ENCODE data around the gene RELN. TPM values are rescaled to one million over a fixed set of nuclear protein-coding genes. Genes with fewer than 3 reads are reported as not detected.

RELN gene
- total RNA-seq, 1 experiment from 2014 or later = 0.10 TPM

- no TSS peak for BruUV-seq (replicated peaks)
- H3K36me3 ChIP-seq (ENCODE audit: control insufficient read depth, insufficient read depth, low read length) = no peaks in the 10 kb centered on the region
- H3K4me1 ChIP-seq (ENCODE audit: control insufficient read depth, insufficient read depth, low read length) = no peaks in the 10 kb centered on the region
- peaks cover 19% of the 10 kb centered on the region for H3K27me3 ChIP-seq (ENCODE audit: control insufficient read depth, insufficient read depth, low read length)
- DNase-seq (ENCODE audit: low read depth, low spot score) (no peak), ATAC-seq (no peak)
- intact Hi-C loops (cut with micrococcal nuclease; ENCODE audit: unreplicated experiment) = no loop called here
- POLR2A ChIA-PET = interaction anchor here (0.7 kb wide), 1 partner anchor 28 kb away, joined by 3 read pairs; no protein-coding TSS in a partner anchor
- TF ChIP-seq TCF7L2 (IDR thresholded peaks at IDR 0.05; ENCODE audit: low read depth, low read length) (no peak), REST (IDR thresholded peaks at IDR 0.05; ENCODE audit: insufficient read depth in 1 of 2, low read depth in 2 of 2, low read length in 1 of 2) (no peak), POLR2AphosphoS5 (IDR thresholded peaks at IDR 0.05; ENCODE audit: low read depth, low read length) (no peak), CTCF (IDR thresholded peaks at IDR 0.05) (no peak), SIN3A (IDR thresholded peaks at IDR 0.05; ENCODE audit: borderline replicate concordance, insufficient read depth, low read depth, low read length) (no peak)
- in situ Hi-C loops (cut with HindIII; ENCODE audit: low pct_unique_long_range_greater_than_20kb, low sequenced_read_pairs) = no loop called here
- H3K27ac ChIP-seq (ENCODE audit: low read length) = no peak overlapping the region
- CTCF ChIA-PET = no interaction called here
- no peaks in the 10 kb centered on the region for H3K9me3 ChIP-seq (ENCODE audit: control insufficient read depth, insufficient read depth, low read depth, low read length)
- no peak overlapping the region for H3K4me3 ChIP-seq (ENCODE audit: low read depth in 2 of 2, low read length in 2 of 2)
Observed at GRCh38 chr7:103437623-103438022, 551.8 kb downstream of the RELN start.

DNA sequence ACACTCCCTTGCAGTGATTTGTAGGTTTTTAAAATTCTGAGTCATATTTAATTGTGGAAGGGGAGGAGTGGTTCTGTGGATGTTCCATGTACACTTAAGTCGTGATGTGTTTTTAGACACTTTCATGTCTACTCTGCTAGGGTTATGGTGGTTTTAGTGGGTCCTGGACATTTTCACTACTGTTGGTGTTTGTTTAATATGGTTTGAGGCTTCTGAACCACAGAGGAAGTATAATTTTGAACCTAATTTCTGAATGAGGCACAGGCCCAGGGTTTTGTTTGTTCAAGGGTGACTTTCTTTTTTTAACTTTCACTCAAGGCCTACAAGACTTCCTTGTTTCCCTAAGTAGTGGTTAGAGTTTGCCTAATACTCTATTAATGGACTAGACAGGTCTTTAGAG, 556.7 kb downstream of the RELN start:
- H3K4me3 ChIP-seq (ENCODE audit: low read depth in 2 of 2, low read length in 2 of 2) = no peak overlapping the region
- peaks cover 13% of the 10 kb centered on the region for H3K27me3 ChIP-seq (ENCODE audit: control insufficient read depth, insufficient read depth, low read length)
- ChIA-PET CTCF (no interaction called here), POLR2A (no interaction called here)
- H3K9me3 ChIP-seq (ENCODE audit: control insufficient read depth, insufficient read depth, low read depth, low read length) = no peaks in the 10 kb centered on the region
- DNase-seq (ENCODE audit: low read depth, low spot score) = no peak
- H3K36me3 ChIP-seq (ENCODE audit: control insufficient read depth, insufficient read depth, low read length) = no peaks in the 10 kb centered on the region
- no TSS peak for BruUV-seq (replicated peaks)
- H3K27ac ChIP-seq (ENCODE audit: low read length) = no peak overlapping the region
- in situ Hi-C loops (cut with HindIII; ENCODE audit: low pct_unique_long_range_greater_than_20kb, low sequenced_read_pairs) (no loop called here), intact Hi-C loops (cut with micrococcal nuclease; ENCODE audit: unreplicated experiment) (no loop called here)
- no peak for TF ChIP-seq SIN3A (IDR thresholded peaks at IDR 0.05; ENCODE audit: borderline replicate concordance, insufficient read depth, low read depth, low read length)
- no peak for TF ChIP-seq TCF7L2 (IDR thresholded peaks at IDR 0.05; ENCODE audit: low read depth, low read length)
- no peak for TF ChIP-seq POLR2AphosphoS5 (IDR thresholded peaks at IDR 0.05; ENCODE audit: low read depth, low read length)
- TF ChIP-seq REST (IDR thresholded peaks at IDR 0.05; ENCODE audit: insufficient read depth in 1 of 2, low read depth in 2 of 2, low read length in 1 of 2) = no peak
- no peak for ATAC-seq
- H3K4me1 ChIP-seq (ENCODE audit: control insufficient read depth, insufficient read depth, low read length) = no peaks in the 10 kb centered on the region

Measured in Panc1 (cell line).